ENCODE results near the gene PLD5.

The PLD5 gene

DNA sequence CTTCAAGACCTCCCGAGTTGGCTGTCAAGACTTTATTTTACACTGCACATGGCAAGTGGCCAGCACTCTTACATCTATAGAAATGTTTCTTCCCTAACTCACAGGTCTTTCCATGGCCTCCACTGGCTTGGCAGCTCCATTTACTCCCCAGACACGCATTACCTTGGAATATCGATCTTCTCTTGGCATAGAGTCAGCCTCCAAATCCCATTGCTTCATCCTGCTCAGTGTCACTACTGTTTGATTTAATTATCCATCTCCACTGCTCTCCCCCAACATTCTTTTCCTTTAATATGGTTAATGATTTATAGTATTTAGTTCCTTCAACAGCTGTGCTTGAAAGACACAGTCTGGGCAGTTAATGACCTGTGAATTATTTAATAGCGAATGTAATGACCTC is 284.4 kb downstream of the PLD5 start:
- Histone ChIP-seq H2AFZ (ENCODE audit: low read depth) (no peak overlapping the region), H3K79me2 (ENCODE audit: insufficient read depth, low read depth) (no peaks in the 10 kb centered on the region), H3K4me2 (no peak overlapping the region), H3K27me3 (ENCODE audit: insufficient read depth, low read depth) (no peaks in the 10 kb centered on the region), H3K36me3 (ENCODE audit: insufficient read depth) (no peaks in the 10 kb centered on the region), H3K27ac (no peak overlapping the region), H3K4me3 (IDR thresholded peaks at IDR 0.05; ENCODE audit: insufficient read depth, low read depth, low read length) (no peak overlapping the region), H3K4me1 (ENCODE audit: low read depth, poor library complexity, severe bottlenecking) (no peaks in the 10 kb centered on the region), H4K20me1 (ENCODE audit: insufficient read depth) (no peaks in the 10 kb centered on the region), H3K9ac (no peak overlapping the region)
- TF ChIP-seq, protein P1, sequence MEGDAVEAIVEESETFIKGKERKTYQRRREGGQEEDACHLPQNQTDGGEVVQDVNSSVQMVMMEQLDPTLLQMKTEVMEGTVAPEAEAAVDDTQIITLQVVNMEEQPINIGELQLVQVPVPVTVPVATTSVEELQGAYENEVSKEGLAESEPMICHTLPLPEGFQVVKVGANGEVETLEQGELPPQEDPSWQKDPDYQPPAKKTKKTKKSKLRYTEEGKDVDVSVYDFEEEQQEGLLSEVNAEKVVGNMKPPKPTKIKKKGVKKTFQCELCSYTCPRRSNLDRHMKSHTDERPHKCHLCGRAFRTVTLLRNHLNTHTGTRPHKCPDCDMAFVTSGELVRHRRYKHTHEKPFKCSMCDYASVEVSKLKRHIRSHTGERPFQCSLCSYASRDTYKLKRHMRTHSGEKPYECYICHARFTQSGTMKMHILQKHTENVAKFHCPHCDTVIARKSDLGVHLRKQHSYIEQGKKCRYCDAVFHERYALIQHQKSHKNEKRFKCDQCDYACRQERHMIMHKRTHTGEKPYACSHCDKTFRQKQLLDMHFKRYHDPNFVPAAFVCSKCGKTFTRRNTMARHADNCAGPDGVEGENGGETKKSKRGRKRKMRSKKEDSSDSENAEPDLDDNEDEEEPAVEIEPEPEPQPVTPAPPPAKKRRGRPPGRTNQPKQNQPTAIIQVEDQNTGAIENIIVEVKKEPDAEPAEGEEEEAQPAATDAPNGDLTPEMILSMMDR (conservative IDR thresholded peaks at IDR 0.05; ENCODE audit: low read depth, low read length) = no peak

DNA sequence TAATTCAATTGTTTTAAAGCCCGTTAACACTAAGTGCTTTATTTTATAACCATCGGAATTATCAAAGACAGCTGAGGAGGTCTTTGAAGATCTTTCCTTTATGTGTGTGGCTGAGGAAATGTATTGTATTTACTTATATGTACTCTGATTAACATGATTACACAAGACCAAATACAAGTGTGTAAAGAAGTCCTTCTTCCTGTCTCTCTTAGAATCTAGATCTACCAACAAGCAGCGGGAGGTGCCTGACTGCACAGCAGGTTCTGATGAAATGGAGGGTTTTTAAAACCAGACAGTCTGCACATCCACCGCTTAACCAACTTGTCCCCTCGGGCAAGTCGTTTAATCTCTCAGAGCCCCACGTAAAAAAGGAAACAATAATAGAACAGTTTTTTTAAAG is 285.1 kb downstream of the PLD5 start:
- TF ChIP-seq, protein P1 (conservative IDR thresholded peaks at IDR 0.05; ENCODE audit: low read depth, low read length) = no peak
- no peak overlapping the region for H3K4me2 ChIP-seq
- H3K4me1 ChIP-seq (ENCODE audit: low read depth, poor library complexity, severe bottlenecking) = no peaks in the 10 kb centered on the region
- no peak overlapping the region for H3K27ac ChIP-seq
- no peaks in the 10 kb centered on the region for H3K79me2 ChIP-seq (ENCODE audit: insufficient read depth, low read depth)
- no peak overlapping the region for H2AFZ ChIP-seq (ENCODE audit: low read depth)
- no peak overlapping the region for H3K9ac ChIP-seq
- no peak overlapping the region for H3K4me3 ChIP-seq (IDR thresholded peaks at IDR 0.05; ENCODE audit: insufficient read depth, low read depth, low read length)
- no peaks in the 10 kb centered on the region for H3K36me3 ChIP-seq (ENCODE audit: insufficient read depth)
- no peaks in the 10 kb centered on the region for H4K20me1 ChIP-seq (ENCODE audit: insufficient read depth)
- H3K27me3 ChIP-seq (ENCODE audit: insufficient read depth, low read depth) = no peaks in the 10 kb centered on the region

DNA sequence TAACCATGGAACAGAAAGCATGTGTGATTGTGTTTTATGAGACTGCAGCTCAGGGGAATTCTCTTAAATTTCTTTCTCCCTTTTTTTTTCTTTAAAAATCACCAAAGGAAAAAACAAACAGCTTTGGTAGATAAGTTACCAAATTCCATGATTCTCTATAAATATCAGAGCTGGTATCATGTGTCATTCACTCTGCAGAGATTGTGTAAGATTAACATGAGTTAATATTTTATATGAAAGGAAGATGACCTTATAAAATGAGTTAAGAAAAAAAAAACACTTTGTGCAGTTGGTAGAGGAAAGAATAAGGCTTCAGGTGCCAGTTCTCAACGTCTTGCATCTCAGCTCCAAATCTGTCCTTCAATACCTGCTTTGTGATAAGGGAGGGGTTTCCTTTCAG is 287.4 kb downstream of the PLD5 start:
- Histone ChIP-seq H3K4me2 (no peak overlapping the region), H3K36me3 (ENCODE audit: insufficient read depth) (no peaks in the 10 kb centered on the region), H2AFZ (ENCODE audit: low read depth) (no peak overlapping the region), H3K27ac (no peak overlapping the region), H4K20me1 (ENCODE audit: insufficient read depth) (no peaks in the 10 kb centered on the region), H3K79me2 (ENCODE audit: insufficient read depth, low read depth) (no peaks in the 10 kb centered on the region), H3K4me1 (ENCODE audit: low read depth, poor library complexity, severe bottlenecking) (no peaks in the 10 kb centered on the region), H3K4me3 (IDR thresholded peaks at IDR 0.05; ENCODE audit: insufficient read depth, low read depth, low read length) (no peak overlapping the region), H3K9ac (no peak overlapping the region), H3K27me3 (ENCODE audit: insufficient read depth, low read depth) (no peaks in the 10 kb centered on the region)
- TF ChIP-seq, protein P1 (conservative IDR thresholded peaks at IDR 0.05; ENCODE audit: low read depth, low read length) = no peak

DNA sequence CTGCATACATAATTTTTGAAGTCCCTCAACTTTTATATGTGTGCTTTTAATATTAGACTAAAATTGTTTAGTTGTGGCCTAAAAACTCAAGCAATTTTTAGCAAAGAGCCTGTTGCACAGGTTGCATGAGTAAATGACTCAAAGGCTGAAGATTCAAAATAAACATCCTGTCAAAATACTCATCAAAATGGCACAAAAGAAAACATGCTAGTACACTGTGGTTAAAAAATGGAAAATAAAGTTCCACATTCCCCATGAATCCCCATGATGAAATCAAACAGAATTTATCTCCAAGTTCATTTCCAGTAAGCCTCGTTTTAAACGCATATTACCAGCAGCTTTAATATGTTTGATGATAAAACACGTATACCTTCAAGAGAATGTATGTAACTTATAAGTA is 295.5 kb downstream of the PLD5 start:
- TF ChIP-seq, protein P1 (conservative IDR thresholded peaks at IDR 0.05; ENCODE audit: low read depth, low read length) = no peak
- no peak overlapping the region for H3K9ac ChIP-seq
- H2AFZ ChIP-seq (ENCODE audit: low read depth) = no peak overlapping the region

More for the DNA sequence above, 295.5 kb downstream of the PLD5 start:
- Histone ChIP-seq H3K4me3 (IDR thresholded peaks at IDR 0.05; ENCODE audit: insufficient read depth, low read depth, low read length) (no peak overlapping the region), H4K20me1 (ENCODE audit: insufficient read depth) (no peaks in the 10 kb centered on the region), H3K27ac (no peak overlapping the region), H3K27me3 (ENCODE audit: insufficient read depth, low read depth) (no peaks in the 10 kb centered on the region), H3K36me3 (ENCODE audit: insufficient read depth) (no peaks in the 10 kb centered on the region), H3K4me1 (ENCODE audit: low read depth, poor library complexity, severe bottlenecking) (no peaks in the 10 kb centered on the region), H3K79me2 (ENCODE audit: insufficient read depth, low read depth) (no peaks in the 10 kb centered on the region), H3K4me2 (no peak overlapping the region)

Measured in KMS-11 (cell line).